Measurements from ENCODE around the gene WFIKKN1. TPM values are rescaled to one million over a fixed set of nuclear protein-coding genes. Genes with fewer than 3 reads are reported as not detected.
"Not testable (repeated sequence)": the region's sequence is repeated elsewhere in the genome, so short reads cannot be mapped to it uniquely, and the experiment has no call there.

The WFIKKN1 gene
- total RNA-seq, 1 donor from 2014 or later, result 0.56 TPM

- peaks cover 19% of the 10 kb centered on the region for H3K4me1 Mint-ChIP-seq (ENCODE audit: unreplicated experiment)
- peaks cover 14% of the 10 kb centered on the region for H3K36me3 Mint-ChIP-seq (ENCODE audit: unreplicated experiment)
- H3K4me3 Mint-ChIP-seq (ENCODE audit: unreplicated experiment), result no peak overlapping the region
- DNase-seq (ENCODE audit: extremely low spot score, unreplicated experiment), result no peak
- H3K27ac Mint-ChIP-seq (ENCODE audit: unreplicated experiment), result no peak overlapping the region
- no peak for TF ChIP-seq CTCF (IDR thresholded peaks at IDR 0.05)
- H3K27me3 Mint-ChIP-seq (ENCODE audit: unreplicated experiment), result no peaks in the 10 kb centered on the region
- no peaks in the 10 kb centered on the region for H3K9me3 Mint-ChIP-seq (ENCODE audit: unreplicated experiment)
Measured at GRCh38 chr16:595942-596735, 34.6 kb upstream of the WFIKKN1 start.

DNA sequence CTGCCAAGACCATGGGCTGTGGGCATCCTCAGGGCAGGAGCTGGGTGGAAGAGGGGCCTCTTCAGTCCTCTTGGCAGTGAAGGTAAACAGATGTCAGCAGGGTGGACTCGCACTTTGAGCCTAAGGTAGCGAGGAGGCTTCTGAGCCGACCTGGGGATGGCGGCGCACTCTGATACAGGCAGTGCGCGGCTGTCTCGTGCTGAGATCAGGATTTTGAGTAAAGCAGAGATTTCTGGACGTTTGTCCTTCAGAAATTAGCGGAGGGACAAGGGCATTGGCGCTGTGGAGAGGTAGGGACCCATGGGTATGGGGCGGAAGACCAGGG lies 34.1 kb upstream of the WFIKKN1 start:
- no peak for DNase-seq (ENCODE audit: extremely low spot score, unreplicated experiment)
- Mint-ChIP-seq H3K27ac (ENCODE audit: unreplicated experiment) (no peak overlapping the region), H3K9me3 (ENCODE audit: unreplicated experiment) (no peaks in the 10 kb centered on the region), H3K4me1 (ENCODE audit: unreplicated experiment) (peaks cover 17% of the 10 kb centered on the region), H3K4me3 (ENCODE audit: unreplicated experiment) (no peak overlapping the region), H3K36me3 (ENCODE audit: unreplicated experiment) (peaks cover 14% of the 10 kb centered on the region), H3K27me3 (ENCODE audit: unreplicated experiment) (no peaks in the 10 kb centered on the region)
- no peak for TF ChIP-seq CTCF (IDR thresholded peaks at IDR 0.05)

DNA sequence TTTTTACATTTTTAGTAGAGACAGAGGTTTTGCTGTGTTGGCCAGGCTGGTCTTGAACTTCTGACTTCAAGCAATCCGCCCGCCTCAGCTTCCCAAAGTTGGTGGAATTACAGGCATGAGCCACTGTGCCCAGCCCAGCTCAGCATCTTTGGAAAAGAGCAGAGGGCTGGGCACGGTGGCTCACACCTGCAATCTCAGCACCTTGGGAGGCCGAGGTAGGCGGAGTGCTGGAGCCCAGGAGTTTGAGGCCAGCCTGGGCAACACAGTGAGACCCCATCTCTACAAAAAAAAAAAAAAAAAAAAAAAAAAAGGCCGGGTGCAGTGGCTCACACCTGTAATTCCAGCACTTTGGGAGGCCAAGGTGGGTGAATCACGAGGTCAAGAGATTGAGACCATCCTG lies 33.1 kb upstream of the WFIKKN1 start:
- not testable (repeated sequence) for H3K27ac Mint-ChIP-seq (ENCODE audit: unreplicated experiment); H3K27me3 Mint-ChIP-seq (ENCODE audit: unreplicated experiment)
- H3K4me1 Mint-ChIP-seq (ENCODE audit: unreplicated experiment), result peaks cover 11% of the 10 kb centered on the region

DNA sequence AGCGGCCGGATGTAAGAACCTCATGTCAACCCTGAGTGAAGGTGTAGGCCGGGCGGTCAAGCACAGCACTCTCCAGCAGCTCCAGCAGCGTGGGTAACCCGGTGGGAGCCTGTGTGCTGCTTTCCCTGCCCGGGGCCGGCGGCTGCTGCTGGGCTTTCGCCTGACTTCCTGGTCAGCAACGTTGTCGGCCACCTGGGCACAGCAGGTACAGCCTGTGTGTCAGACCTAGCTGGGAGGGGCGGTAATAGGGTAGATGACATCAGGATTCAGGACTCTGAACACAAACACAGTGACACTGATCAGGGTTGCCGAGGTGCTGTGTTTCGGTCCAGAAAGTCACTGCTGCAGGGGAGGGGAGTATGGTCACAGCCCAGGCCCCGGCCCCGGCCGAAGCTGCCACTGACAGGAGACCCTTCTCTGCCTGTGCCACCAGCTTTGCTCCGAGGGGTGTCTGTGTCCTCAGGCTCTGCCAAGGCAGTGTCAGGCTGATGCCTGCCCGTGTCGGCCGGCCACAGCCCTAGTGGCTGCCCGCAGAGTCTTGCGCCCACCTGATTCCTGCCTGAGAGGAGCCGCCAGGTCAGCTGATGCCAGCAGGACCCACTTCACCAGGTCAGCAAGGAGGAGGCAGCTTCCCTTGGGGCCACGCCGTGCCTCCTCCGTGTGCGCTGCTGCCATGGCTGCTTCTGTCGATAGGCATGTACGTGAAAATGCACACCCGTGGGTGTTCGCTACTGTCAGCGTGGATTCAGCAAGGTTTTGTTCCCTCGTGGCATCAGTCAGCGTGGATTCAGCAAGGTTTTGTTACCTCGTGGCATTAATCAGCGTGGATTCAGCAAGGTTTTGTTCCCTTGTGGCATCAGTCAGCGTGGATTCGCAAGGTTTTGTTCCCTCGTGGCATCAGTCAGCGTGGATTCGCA lies 31.7 kb upstream of the WFIKKN1 start:
- Mint-ChIP-seq H3K4me1 (ENCODE audit: unreplicated experiment) (no peaks in the 10 kb centered on the region), H3K4me3 (ENCODE audit: unreplicated experiment) (no peak overlapping the region), H3K27ac (ENCODE audit: unreplicated experiment) (no peak overlapping the region), H3K36me3 (ENCODE audit: unreplicated experiment) (peaks cover 12% of the 10 kb centered on the region), H3K27me3 (ENCODE audit: unreplicated experiment) (no peaks in the 10 kb centered on the region), H3K9me3 (ENCODE audit: unreplicated experiment) (no peaks in the 10 kb centered on the region)
- DNase-seq (ENCODE audit: extremely low spot score, unreplicated experiment), result no peak
- no peak for TF ChIP-seq CTCF (IDR thresholded peaks at IDR 0.05)

More for the DNA sequence above, 33.1 kb upstream of the WFIKKN1 start:
- H3K9me3 Mint-ChIP-seq (ENCODE audit: unreplicated experiment); DNase-seq (ENCODE audit: extremely low spot score, unreplicated experiment); H3K4me3 Mint-ChIP-seq (ENCODE audit: unreplicated experiment): not testable (repeated sequence)
- peaks cover 14% of the 10 kb centered on the region for H3K36me3 Mint-ChIP-seq (ENCODE audit: unreplicated experiment)

GRCh38 chr16:600781-601180 lies 30.0 kb upstream of the WFIKKN1 start:
- H3K9me3 Mint-ChIP-seq (ENCODE audit: unreplicated experiment), result peaks cover 5% of the 10 kb centered on the region
- no peak for DNase-seq (ENCODE audit: extremely low spot score, unreplicated experiment)

More at GRCh38 chr16:600781-601180, 30.0 kb upstream of the WFIKKN1 start:
- Mint-ChIP-seq H3K27ac (ENCODE audit: unreplicated experiment) (no peak overlapping the region), H3K27me3 (ENCODE audit: unreplicated experiment) (no peaks in the 10 kb centered on the region), H3K4me1 (ENCODE audit: unreplicated experiment) (no peaks in the 10 kb centered on the region), H3K4me3 (ENCODE audit: unreplicated experiment) (no peak overlapping the region), H3K36me3 (ENCODE audit: unreplicated experiment) (peaks cover 16% of the 10 kb centered on the region)
- TF ChIP-seq CTCF (IDR thresholded peaks at IDR 0.05), result peak; percentile 43

Data from osteocyte (in vitro differentiated cells).